NCI-H146 treated with DMSO at 0.1 percent for 48 hours (cell line): ENCODE data around the gene IGSF8.
"Not testable (repeated sequence)": the region's sequence is repeated elsewhere in the genome, so short reads cannot be mapped to it uniquely, and the experiment has no call there.

Source experiments
- DNase-seq: peaks from one replicate; lab custom pipeline; 2025; ENCODE audit not compliant: unreplicated experiment; lab: John Stamatoyannopoulos, UW

IGSF8 gene

DNA sequence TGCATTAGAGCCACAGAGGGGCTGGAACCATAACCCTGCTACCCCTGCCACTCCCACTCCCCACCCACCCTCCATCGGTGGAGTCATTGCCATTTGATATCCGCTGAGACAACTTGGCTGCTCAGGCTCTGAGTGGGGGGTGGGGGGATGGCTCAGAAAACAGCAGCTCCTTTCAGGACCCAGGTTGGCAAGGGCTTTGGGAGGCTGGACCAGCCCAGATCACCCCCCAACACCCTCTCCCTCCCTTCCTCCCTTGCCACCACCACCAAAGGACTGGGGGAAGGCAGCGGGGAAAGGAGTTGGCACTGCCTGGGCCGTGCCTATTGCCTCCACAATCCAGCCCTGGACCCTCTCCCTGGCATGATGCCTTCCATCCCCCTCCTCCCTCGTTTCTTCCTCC, 30.2 kb downstream of the IGSF8 start:
- DNase-seq, result no peak

DNA sequence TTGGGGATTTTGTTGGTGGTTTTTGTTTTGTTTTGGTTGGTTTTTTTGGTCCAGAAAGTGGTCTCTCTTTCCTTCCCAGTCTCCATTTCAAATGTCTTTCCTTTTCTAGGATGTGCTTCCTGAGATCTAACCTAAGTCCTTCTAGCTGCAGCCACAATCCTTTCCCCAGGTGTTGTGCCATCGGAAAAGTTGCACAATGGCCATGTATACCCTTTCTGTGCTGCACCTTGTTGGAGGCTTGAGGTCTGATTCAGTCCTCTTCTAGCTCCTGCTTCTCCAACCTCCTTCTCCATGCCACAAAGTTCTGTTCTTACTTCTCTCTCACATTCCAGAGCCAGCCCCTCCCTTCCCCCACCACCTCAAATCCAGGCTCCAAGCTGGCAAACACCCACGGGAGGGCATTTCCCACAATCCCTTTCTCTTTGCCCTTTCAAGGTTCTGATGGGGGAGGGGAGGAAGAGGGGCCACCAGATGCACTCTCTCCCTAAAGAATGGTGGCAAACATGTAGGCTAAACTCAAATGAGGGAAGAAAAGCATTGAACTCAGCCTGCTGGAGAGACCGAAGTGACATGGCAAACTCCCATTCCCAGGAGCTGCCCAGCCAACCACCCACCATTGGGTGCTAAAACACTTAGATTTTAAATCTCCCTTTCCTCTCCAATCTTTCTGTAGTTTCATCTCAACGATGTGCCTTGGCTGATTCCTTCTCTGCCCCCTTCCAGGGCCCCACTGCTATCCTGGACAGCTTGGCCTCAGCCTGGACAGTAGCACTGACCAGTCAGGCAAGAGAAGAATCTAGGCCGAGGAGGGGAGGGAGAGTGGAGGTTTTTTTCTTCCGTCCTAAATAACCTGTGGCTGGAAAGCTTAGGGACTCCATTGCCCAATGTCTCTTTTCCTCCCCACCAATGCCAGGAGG, 31.3 kb downstream of the IGSF8 start:
- DNase-seq, result no peak

DNA sequence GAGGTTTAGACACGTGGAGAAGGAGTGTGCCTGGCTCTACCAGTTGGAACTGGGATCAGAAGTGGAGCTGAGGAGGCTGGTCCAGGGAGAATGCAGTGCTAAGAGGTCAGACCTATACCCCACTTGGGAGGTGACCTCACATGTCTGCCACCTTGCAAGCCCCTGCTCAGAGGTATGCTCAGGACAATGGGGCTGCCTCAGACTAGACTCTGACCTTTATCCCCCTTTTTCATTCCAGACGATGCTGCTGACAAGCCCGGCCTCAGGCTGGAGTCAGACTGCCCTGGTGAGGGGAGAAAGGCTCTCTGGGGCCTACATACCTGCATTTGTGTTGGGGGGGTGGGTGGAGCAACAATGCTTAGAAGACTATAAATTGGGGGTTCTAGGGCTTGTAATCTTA, 33.7 kb downstream of the IGSF8 start:
- no peak for DNase-seq

DNA sequence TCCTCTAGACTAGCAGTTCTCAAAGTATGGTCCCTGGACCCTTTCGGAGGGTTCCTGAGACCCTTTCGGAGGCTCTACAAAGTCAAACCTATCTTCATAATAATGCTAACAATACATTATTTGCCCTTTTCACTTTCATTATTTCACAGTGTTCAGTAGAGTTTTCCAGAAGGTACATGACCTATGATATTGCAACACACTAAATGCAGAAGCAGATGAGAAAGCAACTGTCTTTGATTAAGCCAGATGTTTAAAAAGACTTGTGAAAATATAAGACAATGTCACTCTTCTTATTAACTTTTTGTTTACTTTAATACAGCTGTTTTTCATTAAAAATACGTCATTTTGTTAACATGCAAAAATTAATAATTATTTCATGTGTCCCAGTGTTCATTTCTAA, 34.3 kb downstream of the IGSF8 start:
- no peak for DNase-seq

DNA sequence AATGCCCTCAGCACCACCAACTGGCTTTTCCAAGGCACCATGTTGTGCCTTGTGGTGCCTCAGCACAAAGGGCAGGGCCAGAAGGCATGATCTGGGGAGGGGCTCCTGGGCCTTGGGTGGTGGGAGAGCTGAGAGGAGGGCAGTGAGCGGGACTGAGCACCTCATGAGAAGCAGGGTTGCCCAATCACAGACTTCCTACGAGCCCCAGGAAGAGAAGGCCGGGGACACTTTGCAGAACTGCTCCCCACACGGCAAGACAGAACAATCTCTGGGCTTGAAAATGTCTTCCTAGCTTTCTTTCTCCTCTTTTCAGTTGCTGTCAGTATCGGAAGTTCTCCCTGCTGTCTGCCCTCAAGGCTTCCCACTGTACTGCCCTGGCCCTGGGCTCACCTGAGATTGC, 35.2 kb downstream of the IGSF8 start:
- DNase-seq, result no peak

DNA sequence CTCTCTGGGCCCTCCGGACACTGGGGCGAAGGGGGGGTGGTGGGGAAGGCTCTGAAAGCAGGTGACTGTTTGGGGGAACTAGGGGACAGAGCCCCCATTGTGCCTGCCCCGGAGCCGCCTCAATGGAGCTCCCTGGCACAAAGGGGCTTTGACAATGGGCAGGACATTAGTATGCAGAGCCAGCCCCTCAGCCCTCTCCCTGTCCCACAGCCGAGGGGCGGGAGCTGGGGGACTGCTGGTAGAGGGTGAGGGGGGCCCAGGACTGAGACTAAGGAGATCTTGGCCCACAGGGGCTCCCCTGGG, 36.2 kb downstream of the IGSF8 start:
- DNase-seq, result no peak

DNA sequence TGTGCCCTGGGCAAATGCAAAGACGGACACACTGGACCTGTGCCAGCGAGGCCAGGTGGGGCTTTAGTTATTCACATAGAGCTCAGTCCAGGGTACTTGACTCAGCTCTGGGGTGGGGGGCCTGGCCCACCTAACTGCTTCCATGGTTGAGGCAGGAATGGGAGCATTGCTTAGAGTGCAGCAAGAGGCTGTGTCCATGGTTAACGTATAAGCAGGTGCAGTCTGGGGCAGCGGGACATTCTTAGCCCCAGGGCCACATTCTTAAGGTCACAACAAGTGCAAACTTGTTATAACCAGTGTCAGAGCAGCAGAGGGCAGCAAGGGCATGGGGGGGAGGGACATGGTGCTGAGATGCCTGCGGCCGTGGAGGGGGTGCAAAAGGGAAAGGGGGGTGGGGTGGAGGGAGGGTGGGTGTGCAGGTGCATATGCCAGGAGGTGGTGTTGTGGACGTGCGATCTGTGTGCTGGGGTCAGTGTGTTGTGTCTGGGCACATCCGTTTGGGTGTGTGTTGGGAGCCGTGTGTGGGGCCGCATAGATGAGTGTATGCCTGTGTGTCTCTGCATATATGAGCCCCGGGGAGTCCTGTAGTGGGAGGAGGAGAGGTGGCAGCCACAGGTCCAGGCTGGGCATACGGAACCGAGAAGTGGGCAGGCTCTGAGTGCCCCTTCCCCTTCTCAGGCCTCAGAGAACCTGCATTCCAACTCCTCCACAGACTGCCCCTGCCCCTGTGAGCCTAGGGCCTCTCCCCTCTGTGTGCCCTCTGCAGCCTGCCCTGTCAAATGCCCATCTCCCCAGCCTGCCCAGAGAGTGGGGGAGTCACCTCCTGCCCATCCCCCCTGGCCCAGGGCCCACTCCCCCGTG, 36.8 kb downstream of the IGSF8 start:
- no peak for DNase-seq

DNA sequence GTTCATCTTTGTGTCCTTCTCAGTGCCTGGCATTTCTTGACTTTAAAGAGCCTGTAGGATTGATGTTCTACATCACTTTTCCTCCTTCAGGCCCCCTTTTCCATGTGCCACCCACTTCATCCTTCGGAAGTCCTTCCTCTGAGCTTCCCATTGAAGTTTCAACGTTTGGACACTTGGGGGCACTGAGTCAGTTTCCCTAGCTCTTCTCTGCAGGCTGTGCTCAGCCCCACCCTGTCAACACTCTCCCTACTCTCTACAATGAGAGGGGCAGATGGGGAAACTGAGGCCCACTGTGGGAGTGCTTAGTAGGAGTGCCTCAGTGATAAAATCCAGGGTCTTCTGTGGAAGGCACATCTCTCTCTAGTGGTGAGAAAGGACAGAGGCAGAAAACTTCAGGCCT, 40.3 kb downstream of the IGSF8 start:
- no peak for DNase-seq

DNA sequence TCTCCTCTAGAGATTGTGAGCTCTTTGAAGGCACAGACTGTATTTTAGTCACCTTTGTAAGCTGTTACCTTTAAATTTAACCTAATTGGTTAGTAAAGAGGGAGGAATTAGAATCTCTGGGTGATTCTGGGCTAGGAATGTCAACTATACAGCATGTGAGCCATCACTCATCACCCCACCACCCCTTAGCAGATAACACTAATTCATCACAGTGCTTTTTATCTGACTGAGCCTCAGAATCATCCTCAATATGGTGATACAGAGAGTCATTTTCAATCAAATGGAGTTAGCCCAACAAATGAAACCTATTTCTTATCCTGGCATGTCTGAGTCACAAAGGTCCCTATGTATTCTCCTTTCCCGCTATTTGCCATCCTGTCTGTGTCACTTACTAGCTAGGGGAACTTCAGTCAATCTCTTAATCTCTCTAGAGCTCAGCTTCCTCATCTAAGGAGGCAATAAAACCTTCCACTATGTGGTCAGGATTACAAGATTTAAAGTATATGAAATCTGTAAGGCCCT, 41.7 kb downstream of the IGSF8 start:
- DNase-seq, result no peak

DNA sequence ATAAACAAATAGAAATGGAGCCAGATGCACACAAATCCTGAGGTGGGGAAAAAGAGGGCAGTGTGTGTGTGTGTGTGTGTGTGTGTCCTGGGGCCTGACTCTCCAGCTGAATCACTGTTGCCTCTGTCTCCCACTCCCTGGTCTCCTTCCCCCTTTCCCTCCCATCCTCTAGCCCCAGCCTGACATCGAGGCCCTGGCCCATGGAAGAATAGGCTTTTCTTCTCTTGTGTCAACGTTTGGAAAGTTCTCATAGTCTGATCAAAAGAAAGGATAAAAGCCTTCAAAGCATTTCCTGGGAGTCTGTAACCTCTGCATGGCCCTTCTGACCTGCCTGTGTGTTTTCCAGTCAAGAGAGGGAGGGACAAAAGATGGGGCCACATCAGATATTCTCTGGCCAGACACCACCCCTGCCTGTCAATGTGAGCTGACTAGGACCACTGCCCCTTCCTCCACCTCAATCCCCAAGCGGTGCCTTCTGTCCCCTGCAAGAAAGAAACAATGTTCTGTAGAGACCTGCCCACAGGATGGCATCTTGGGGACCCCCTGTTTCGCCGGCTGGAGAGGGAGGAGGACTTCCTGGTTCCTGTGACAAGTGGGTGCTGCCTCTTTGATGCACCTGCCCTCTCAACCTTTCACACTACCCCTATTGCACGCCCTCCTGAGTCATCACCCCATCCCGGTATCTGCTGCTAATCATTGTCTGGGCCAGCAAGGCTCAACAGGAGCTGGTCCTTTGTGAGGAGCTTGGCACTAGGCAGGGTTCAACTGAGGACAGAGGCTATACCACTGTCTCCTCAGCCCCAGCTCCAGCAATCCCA, 44.7 kb downstream of the IGSF8 start:
- DNase-seq, result no peak

DNA sequence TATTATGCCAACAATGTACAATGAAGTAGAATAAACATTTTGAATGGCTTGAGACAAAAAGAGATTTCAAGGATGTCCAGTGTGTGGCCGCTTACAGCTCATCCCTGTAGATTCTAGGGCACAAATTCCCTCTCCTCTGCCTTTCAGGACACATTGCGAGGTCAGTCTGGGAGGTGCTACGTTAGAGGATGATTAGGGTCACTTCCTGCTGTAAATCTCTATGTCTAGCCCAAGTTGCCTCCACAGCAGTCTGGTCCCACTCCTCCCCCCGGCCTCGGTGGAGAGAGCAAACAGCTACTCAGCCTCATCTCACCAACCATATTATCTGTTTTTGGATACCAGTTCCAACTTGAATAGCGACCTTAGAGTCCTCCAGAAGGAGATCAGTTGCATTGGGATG, 45.5 kb downstream of the IGSF8 start:
- no peak for DNase-seq

DNA sequence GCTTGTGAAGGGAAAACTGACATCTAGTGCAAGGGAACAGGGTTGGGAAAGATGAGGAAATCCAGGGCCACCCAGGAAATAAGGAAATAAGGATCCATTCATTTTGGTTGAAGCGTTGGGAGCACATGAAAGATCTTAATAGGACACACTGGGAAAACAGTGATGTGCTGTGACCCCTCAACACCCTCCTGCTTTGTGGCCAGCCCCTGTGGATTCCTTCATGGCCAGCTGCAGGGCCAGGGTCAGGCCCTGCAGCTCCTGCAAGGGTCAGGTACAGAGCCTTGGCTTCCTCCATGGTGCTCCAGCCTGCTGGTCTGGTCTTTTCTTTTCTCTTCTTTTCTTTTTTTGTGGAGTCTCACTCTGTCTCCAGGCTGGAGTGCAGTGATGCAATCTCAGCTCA, 47.8 kb downstream of the IGSF8 start:
- no peak for DNase-seq

DNA sequence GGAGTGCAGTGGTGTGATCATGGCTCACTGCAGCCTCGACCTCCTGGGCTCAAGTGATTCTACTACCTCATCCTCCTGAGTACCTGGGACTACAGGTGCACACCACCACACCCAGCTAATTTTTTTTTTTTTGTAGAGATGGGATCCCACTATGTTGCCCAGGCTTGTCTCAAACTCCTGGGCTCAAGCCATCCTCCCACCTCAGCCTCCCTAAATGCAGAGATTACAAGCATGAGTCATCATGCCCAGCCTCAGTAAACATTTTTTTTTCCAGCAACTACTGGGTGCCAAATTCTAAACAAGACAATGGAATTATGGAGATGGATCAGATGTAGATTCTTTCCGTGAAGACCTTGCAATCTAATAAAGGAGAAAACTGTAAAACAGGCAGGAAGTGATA, 48.2 kb downstream of the IGSF8 start:
- not testable (repeated sequence) for DNase-seq

DNA sequence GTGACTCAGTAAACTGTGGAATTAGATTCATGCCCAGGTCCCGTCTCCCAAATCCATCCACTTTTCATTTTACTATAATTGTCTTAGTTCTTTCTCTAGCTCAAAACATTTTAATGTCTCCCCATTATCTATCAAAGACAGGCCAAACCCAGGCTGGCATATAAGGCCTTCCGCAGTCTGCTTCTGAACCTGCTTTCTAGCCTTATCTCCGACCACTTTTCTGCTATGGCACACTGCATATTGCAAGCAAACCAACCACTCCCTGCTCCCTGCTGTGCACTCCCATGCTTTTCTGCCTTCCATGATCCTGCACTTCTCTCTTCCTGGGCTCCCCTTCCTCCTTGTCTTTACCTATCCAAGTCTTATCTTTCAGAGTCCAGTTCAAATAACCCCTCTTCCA, 49.3 kb downstream of the IGSF8 start:
- no peak for DNase-seq

DNA sequence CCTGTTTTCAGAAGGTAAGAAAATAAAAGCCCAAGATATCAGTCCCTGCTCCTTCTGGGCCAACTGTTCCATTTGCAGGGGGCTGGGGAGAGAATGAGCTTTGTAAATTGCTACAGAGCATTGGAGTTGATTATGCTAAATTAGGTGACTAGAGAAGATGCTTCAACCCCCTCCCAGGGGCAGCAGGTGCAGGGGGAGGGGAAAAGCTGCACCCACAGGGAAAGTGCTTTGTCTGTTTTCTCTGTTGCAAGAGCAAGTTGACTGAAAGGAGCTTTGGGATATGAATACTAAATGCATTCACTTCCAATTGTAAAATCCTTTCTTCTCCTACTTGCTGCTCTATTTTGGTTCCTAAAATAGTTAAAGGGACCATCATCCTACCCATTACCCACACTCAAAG, 50.1 kb downstream of the IGSF8 start:
- DNase-seq, result no peak

DNA sequence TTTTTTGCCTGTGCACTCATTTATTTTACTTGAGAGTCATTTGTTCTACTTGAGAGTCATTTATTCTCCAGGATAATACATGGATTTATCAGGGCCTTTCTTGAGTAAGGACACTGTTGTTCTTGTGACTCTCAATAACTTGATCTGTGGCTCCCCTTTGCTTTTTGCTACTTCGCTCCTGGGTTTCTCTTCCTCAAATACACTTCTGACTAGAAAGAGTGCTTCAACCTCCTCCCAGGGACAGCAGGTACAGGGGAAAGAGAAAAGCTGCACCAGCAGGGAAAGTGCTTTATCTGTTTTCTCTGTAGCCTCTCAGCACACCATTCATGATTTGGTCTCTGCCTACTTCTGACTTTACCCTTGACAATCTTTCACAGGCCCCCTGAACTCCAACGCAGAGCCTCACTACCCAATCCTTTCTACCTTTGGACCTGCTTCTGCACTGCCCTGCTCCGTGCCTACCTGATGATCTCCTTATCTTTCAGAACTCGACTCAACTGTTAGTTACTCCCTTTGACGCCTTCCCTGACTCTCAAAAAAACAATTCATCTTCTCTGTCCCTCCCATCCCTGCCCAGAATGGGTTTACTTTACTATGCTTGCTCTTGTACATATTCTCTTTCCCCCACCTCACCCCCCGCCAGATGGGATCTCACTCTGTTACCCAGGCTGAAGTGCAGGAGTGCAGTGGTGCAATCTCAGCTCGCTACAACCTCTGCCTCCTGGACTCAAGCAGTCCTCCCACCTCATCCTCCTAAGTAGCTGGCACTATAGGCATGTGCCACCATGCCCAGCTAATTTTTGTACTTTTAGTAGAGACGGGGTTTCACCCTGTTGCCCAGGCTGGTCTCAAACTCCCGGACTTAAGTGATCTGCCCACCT, 51.1 kb downstream of the IGSF8 start:
- DNase-seq, result no peak

DNA sequence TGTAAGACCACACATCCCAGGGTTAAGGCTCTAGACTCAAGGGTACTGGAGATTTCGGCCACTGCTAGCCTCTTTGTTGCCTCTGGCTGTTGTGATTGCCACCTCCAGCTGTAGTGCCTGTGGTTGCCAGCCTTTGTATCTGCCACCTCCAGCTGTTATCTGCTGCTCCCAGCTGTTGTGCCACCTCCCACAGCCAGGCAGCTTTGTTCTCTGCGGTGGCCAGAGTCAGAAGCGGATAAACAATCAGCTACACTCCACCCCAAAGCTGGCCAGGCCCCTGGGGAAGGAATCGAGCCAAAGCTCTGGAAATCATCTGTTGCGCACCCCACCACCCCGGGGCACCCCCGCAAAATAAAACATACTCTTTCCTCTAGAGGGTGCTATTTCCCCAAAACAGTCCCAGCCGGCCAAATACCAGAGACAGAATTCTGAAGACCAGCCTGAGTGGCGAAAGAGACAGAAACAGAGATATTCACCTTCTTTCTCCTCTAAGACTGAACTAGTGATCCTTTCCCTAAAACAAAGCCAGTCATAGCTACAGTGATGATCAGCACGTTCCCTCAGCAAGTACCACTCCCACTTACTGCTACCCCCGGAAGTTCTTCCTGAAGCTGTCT, 51.8 kb downstream of the IGSF8 start:
- no peak for DNase-seq

DNA sequence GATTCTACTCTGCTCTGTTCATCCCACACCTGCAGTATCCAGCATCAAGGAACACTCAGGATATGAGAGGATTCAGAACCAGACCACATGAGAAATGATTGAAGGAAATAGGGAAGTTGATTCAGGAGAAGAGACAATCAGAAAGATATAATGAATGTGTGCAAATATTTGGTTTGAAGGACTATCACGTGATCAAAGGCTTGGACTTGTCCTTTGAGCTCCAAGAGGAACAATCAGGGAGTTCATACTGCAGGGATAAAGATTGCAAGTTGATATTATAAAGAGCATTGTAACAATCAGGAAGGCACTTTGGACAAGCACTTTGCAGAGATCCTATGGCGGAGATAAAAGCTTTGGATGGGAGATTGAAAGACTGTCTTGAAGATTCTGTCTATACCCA, 52.8 kb downstream of the IGSF8 start:
- DNase-seq, result no peak

DNA sequence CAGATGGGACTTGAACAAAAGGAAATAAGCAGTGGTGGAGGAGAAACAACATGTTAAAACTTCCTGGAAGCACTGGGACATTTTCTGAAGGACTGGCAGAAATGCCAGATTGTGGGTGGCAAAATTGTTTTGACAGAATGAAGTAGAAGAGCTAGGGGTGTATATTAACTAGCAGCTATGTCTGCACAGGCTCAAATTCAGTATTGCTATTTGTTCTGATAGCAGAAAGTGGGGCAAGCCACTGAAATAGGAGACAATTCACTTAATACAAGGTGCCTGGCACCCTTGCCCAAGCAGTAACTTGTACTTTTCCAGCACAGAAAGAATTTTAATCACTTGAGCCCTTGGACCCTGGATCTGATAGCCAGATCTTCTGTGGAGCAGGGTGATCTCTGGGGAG, 54.9 kb downstream of the IGSF8 start:
- no peak for DNase-seq
